ENCODE results near the gene SELENOO. TPM values are rescaled to one million over a fixed set of nuclear protein-coding genes. Genes with fewer than 3 reads are reported as not detected.

The SELENOO gene
- total and polyA plus RNA-seq, 2 of the 13 experiments (the other 11 are each of a cell fraction or from before 2014, with no cell fraction given) = 14.4 to 19.0 TPM

DNA sequence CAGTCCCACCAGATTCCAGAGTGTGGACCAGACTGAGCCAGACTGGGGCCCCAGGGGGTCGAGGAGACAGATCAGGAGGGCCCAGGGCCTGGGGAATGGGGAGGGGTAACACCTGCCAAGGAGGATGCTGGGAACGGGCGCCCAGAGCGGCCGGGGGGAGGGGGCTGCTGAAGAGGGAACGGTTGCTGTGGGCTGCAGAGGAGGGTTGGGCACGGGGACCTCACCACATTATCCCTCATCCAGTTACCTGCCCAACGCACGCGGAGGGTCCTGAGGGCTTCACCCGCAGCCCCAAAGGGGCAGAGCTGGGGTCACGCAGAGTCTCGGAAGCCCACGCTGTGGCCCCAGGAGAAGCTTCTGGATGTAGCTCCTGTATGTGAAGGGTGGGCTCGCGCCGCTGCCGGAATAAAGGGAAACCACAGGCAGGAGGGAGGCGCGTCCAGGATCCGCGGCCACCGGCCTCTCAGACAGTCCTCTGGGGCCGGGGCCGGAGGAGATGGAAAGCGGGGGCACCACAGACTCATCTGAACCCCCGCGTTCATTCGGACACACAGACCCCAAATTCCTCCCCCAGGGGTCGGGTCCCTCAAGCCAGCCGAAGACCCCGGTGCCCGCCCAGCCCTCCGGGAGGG lies 866 bp upstream of the SELENOO start (continued):
- TF ChIP-seq PCBP1 (IDR thresholded peaks at IDR 0.05; ENCODE audit: borderline replicate concordance, low read depth, low read length) (0 out of 2 replicates have a peak, but pooled peaks have one; percentile 29), SKI (IDR thresholded peaks at IDR 0.05; ENCODE audit: partially characterized antibody) (no peak)
- TF ChIP-seq, protein P1, sequence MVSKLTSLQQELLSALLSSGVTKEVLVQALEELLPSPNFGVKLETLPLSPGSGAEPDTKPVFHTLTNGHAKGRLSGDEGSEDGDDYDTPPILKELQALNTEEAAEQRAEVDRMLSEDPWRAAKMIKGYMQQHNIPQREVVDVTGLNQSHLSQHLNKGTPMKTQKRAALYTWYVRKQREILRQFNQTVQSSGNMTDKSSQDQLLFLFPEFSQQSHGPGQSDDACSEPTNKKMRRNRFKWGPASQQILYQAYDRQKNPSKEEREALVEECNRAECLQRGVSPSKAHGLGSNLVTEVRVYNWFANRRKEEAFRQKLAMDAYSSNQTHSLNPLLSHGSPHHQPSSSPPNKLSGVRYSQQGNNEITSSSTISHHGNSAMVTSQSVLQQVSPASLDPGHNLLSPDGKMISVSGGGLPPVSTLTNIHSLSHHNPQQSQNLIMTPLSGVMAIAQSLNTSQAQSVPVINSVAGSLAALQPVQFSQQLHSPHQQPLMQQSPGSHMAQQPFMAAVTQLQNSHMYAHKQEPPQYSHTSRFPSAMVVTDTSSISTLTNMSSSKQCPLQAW (CRISPR knock-in tag; IDR thresholded peaks at IDR 0.05) = 0 out of 2 replicates have a peak, but pooled peaks have one; percentile 17

DNA sequence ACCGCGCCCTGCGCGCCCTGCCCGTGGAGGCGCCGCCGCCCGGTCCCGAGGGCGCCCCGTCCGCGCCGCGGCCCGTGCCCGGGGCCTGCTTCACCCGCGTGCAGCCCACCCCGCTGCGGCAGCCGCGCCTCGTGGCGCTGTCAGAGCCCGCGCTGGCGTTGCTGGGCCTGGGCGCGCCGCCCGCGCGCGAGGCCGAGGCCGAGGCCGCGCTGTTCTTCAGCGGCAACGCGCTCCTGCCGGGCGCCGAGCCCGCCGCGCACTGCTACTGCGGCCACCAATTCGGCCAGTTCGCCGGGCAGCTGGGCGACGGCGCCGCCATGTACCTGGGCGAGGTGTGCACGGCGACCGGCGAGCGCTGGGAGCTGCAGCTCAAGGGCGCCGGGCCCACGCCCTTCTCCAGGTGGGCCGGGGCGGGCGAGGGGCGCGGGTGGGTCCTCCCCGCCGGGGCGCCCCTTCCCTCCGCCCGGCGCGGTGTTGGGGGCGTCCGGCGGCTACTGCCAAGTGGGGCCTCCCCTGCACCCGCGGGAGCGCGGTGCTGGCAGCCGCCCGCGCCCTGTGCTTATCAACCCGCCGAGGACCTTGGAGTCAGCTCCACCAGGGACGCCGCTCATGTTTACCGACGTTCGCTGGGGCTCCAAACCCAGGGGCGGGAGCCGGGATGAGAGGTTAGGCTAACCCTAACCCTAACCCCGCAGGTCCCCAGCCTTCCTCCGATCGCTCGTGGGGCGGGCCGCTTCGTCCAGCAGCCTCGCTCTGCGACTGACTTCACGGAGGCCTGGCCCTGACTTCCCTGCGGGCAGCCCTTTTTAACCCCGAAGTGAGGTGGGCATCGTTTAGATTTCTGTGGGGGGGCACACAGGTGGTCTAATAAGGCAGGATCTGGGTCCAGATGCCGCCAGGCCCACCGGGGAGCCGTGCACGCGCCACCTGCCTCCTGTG lies 649 bp downstream of the SELENOO start:
- Histone ChIP-seq H2AFZ (ENCODE audit: low read length) (no peak overlapping the region), H3K4me2 (ENCODE audit: low read depth, low read length) (peak overlapping the region; percentile 99), H3K4me3 (replicated peaks in 1 of 3; ENCODE audit: insufficient read depth in 1 of 3, low read depth in 2 of 3, low read length in 3 of 3) (peak overlapping the region; percentile 70 to 91 (median 88)), H3K9ac (ENCODE audit: insufficient read depth, low read depth, low read length) (peak overlapping the region; percentile 74), H3K36me3 (replicated peaks in 1 of 2; ENCODE audit: control insufficient read depth in 1 of 2, insufficient read depth in 2 of 2, low read length in 2 of 2) (peaks cover 7 to 9% of the 10 kb centered on the region in 2 experiments; a peak in 4 of 5 replicates), H3K79me2 (ENCODE audit: insufficient read depth, low read length) (peaks cover 14% of the 10 kb centered on the region), H3K9me3 (ENCODE audit: low read length) (no peaks in the 10 kb centered on the region), H3K27me3 (ENCODE audit: control insufficient read depth in 1 of 2, insufficient read depth in 2 of 2, low read length in 2 of 2) (no peaks in the 10 kb centered on the region), H4K20me1 (ENCODE audit: insufficient read depth, low read length) (peaks cover 11% of the 10 kb centered on the region), H3K27ac (ENCODE audit: extremely low read length, insufficient read depth, low read length) (peak overlapping the region; percentile 73), H3K4me1 (ENCODE audit: insufficient read depth, low read length) (peaks cover 44% of the 10 kb centered on the region)
- FAIRE-seq (no peak), DNase-seq (ENCODE audit: low spot score) (peak; percentile 23), ATAC-seq (peak; percentile 47)
- BruUV-seq (replicated peaks) = no TSS peak
- POLR2A ChIA-PET = no interaction called here
- intact Hi-C loops (cut with micrococcal nuclease; ENCODE audit: unreplicated experiment) (no loop called here), in situ Hi-C loops (cut with HindIII; ENCODE audit: extremely low pct_ligation_motif_present, low pct_unique_long_range_greater_than_20kb) (no loop called here)
- CTCF ChIA-PET (ENCODE audit: low intra/inter-chr PET ratio, low total read pairs) = no interaction called here
- 1% methylated on average over 25 of the region's 115 CpGs for WGBS (ENCODE audit: low lambda C conversion rate)
- TF ChIP-seq ZFY (CRISPR knock-in tag; IDR thresholded peaks at IDR 0.05) (peak; percentile 53), ISX (CRISPR knock-in tag; conservative IDR thresholded peaks at IDR 0.05) (0 out of 2 replicates have a peak, but pooled peaks have one; percentile 20), ZFX (CRISPR knock-in tag; IDR thresholded peaks at IDR 0.05; ENCODE audit: low read depth) (0 out of 2 replicates have a peak, but pooled peaks have one; percentile 25), RBFOX2 (IDR thresholded peaks at IDR 0.05; ENCODE audit: low read depth, low read length) (peak; percentile 56), AGO2 (optimal IDR thresholded peaks at IDR 0.05; ENCODE audit: low read depth, low read length) (peak; percentile 75), ZNF598 (CRISPR knock-in tag; IDR thresholded peaks at IDR 0.05; ENCODE audit: borderline replicate concordance) (0 out of 2 replicates have a peak, but pooled peaks have one; percentile 26), IRX3 (CRISPR knock-in tag; IDR thresholded peaks at IDR 0.05; ENCODE audit: borderline replicate concordance, low read depth) (0 out of 2 replicates have a peak, but pooled peaks have one; percentile 61), ZSCAN21 (CRISPR knock-in tag; IDR thresholded peaks at IDR 0.05; ENCODE audit: borderline replicate concordance) (0 out of 2 replicates have a peak, but pooled peaks have one; percentile 19), SIN3A (IDR thresholded peaks at IDR 0.05; ENCODE audit: borderline replicate concordance, low read depth, low read length) (peak; percentile 22; the same call in 1 of the 2 replicates)
- TF ChIP-seq, protein P2, sequence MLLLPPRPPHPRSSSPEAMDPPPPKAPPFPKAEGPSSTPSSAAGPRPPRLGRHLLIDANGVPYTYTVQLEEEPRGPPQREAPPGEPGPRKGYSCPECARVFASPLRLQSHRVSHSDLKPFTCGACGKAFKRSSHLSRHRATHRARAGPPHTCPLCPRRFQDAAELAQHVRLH (CRISPR knock-in tag; IDR thresholded peaks at IDR 0.05; ENCODE audit: borderline replicate concordance, low read depth) = no peak
- TF ChIP-seq, protein P3, sequence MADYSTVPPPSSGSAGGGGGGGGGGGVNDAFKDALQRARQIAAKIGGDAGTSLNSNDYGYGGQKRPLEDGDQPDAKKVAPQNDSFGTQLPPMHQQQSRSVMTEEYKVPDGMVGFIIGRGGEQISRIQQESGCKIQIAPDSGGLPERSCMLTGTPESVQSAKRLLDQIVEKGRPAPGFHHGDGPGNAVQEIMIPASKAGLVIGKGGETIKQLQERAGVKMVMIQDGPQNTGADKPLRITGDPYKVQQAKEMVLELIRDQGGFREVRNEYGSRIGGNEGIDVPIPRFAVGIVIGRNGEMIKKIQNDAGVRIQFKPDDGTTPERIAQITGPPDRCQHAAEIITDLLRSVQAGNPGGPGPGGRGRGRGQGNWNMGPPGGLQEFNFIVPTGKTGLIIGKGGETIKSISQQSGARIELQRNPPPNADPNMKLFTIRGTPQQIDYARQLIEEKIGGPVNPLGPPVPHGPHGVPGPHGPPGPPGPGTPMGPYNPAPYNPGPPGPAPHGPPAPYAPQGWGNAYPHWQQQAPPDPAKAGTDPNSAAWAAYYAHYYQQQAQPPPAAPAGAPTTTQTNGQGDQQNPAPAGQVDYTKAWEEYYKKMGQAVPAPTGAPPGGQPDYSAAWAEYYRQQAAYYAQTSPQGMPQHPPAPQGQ (CRISPR knock-in tag; IDR thresholded peaks at IDR 0.05; ENCODE audit: borderline replicate concordance) = no peak

All from HepG2 (cell line).